Inflammatory macrophage (primary cell): ENCODE data around the gene ACSL6.

Experiments used
- DNase-seq, 2 donors: peaks; one replicate each; pipeline ENCODE4 v3.0.0-alpha.2; 2020 to 2022
- total RNA-seq, 18 experiments: gene quantifications; one replicate each; lab custom pipeline; 2026; ENCODE audit warnings: mixed read lengths in 6 of 18, inconsistent platforms in 2 of 18; lab: John Stamatoyannopoulos, UW

ACSL6 gene
- 0 to 0.57 (median 0.04) reads per million in 18 experiments for total RNA-seq

GRCh38 chr5:132011622-132012343, at the start of gene ACSL6:
ACSL6 (minus strand) TSS chr5:132011658; CDS start chr5:132011553, 105 bp downstream.
- no peak for DNase-seq

- no peak for DNase-seq
Measured at GRCh38 chr5:132060501-132061161, 49.2 kb upstream of the ACSL6 start, which contains the start of gene IL3. IL3 (plus strand) TSS chr5:132060655; CDS start chr5:132060707, 52 bp downstream.

- DNase-seq, result no peak
Measured at GRCh38 chr5:132059696-132060500, 48.4 kb upstream of the ACSL6 start.

GRCh38 chr5:132059043-132059695, 47.7 kb upstream of the ACSL6 start:
- no peak for DNase-seq

- no peak for DNase-seq
Measured at GRCh38 chr5:132058646-132059042, 47.2 kb upstream of the ACSL6 start.

- no peak for DNase-seq
Measured at GRCh38 chr5:132057498-132058255, 46.2 kb upstream of the ACSL6 start.

- no peak for DNase-seq
Measured at GRCh38 chr5:132056610-132057497, 45.4 kb upstream of the ACSL6 start.

GRCh38 chr5:132055808-132056609, 44.6 kb upstream of the ACSL6 start:
- no peak for DNase-seq

GRCh38 chr5:132055441-132055807, 44.0 kb upstream of the ACSL6 start:
- no peak for DNase-seq

GRCh38 chr5:132054697-132055440, 43.4 kb upstream of the ACSL6 start:
- DNase-seq, result no peak

GRCh38 chr5:132054031-132054696, 42.7 kb upstream of the ACSL6 start:
- no peak for DNase-seq

- DNase-seq, result no peak
Measured at GRCh38 chr5:132053483-132053882, 42.0 kb upstream of the ACSL6 start.

GRCh38 chr5:132052520-132052919, 41.1 kb upstream of the ACSL6 start:
- DNase-seq, result no peak

- no peak for DNase-seq
Measured at GRCh38 chr5:132050661-132051552, 39.4 kb upstream of the ACSL6 start.

GRCh38 chr5:132050136-132050535, 38.7 kb upstream of the ACSL6 start:
- DNase-seq, result peak; percentile 88 to 90

GRCh38 chr5:132049559-132049958, 38.1 kb upstream of the ACSL6 start:
- DNase-seq, result no peak

GRCh38 chr5:132049093-132049492, 37.6 kb upstream of the ACSL6 start:
- DNase-seq, result no peak

GRCh38 chr5:132046880-132047299, 35.4 kb upstream of the ACSL6 start:
- DNase-seq, result no peak
